Uterus (tissue), 2 donors: ENCODE results near the gene TCEA2.

Experiments used
- POLR2A ChIP-seq, 2 donors: fragments of 450-650 bp; IDR thresholded peaks; one replicate each; pipeline ENCODE4 v1.6.1; 2016; ENCODE audit warnings: antibody characterized with exemption in 2 of 2, mild to moderate bottlenecking in 1 of 2, moderate library complexity in 1 of 2
- TF ChIP-seq, protein P1 (sequence below), 4 experiments: fragments of 200-600 bp in 2 of 4; fragments of 450-650 bp in 2 of 4; sonication (generic) in 2 of 4; IDR thresholded peaks; one replicate each; pipeline ENCODE4 v1.5.1; 2016 to 2019; ENCODE audit warnings: antibody characterized with exemption in 4 of 4, mild to moderate bottlenecking in 2 of 4, moderate library complexity in 1 of 4

DNA sequence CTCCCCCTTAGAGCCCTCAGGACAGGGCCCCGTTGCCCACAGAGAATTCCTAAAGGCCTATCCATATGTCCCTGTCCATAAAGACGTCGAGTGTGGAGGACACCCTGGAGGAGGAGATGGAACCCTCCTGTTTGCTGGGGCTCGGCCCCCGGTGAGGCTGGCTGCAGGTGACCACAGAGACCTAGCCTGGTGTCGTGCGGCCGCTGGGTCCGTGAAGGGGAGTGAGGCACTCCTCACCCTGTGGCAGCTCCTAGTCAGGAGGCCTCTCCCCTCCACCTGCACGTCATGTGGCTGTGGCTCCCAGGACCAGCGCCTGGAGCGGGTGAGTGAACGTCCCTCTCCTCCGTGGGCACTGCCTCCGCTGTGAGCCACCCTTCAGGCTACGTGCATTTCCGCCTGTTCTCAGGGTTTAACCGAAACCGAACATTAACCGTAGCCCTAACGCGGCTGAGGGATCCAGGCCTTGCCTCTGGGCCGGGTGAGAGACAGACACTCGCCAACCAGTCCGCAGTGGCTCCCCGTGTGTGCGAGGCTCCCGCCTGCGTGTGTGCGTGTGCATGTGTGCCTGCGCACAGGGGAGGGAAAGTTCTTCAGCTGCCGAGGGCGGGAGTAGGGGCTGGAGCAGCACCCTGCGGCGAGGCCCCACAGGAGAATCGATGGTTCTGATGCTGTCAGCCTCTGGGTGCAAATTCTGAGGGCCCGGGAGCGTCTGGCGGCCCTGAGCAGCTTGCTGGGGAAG lies 5.9 kb upstream of the TCEA2 start:
- TF ChIP-seq, protein P1, sequence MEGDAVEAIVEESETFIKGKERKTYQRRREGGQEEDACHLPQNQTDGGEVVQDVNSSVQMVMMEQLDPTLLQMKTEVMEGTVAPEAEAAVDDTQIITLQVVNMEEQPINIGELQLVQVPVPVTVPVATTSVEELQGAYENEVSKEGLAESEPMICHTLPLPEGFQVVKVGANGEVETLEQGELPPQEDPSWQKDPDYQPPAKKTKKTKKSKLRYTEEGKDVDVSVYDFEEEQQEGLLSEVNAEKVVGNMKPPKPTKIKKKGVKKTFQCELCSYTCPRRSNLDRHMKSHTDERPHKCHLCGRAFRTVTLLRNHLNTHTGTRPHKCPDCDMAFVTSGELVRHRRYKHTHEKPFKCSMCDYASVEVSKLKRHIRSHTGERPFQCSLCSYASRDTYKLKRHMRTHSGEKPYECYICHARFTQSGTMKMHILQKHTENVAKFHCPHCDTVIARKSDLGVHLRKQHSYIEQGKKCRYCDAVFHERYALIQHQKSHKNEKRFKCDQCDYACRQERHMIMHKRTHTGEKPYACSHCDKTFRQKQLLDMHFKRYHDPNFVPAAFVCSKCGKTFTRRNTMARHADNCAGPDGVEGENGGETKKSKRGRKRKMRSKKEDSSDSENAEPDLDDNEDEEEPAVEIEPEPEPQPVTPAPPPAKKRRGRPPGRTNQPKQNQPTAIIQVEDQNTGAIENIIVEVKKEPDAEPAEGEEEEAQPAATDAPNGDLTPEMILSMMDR (IDR thresholded peaks at IDR 0.05): no peak
- TF ChIP-seq POLR2A (IDR thresholded peaks at IDR 0.05): no peak
